NCI-H1694 treated with DMSO at 0.1 percent for 48 hours (cell line): Measurements from ENCODE around the gene RBM38.

Experiments used
- DNase-seq: peaks from one replicate; lab custom pipeline; 2025; lab: John Stamatoyannopoulos, UW

Gene RBM38

GRCh38 chr20:57404006-57404405, 12.8 kb downstream of the RBM38 start:
- DNase-seq: no peak

GRCh38 chr20:57404419-57405072, 13.3 kb downstream of the RBM38 start:
- no peak for DNase-seq

- DNase-seq: no peak
Observed at GRCh38 chr20:57405236-57406016, 14.2 kb downstream of the RBM38 start.

GRCh38 chr20:57407541-57407956, 16.4 kb downstream of the RBM38 start:
- no peak for DNase-seq

- DNase-seq: no peak
Observed at GRCh38 chr20:57408131-57408530, 16.9 kb downstream of the RBM38 start.

GRCh38 chr20:57408536-57409233, 17.5 kb downstream of the RBM38 start:
- DNase-seq: no peak

- no peak for DNase-seq
Observed at GRCh38 chr20:57409316-57409671, 18.1 kb downstream of the RBM38 start.

GRCh38 chr20:57409672-57410397, 18.6 kb downstream of the RBM38 start:
- DNase-seq: no peak

- no peak for DNase-seq
Observed at GRCh38 chr20:57410398-57410920, 19.3 kb downstream of the RBM38 start.

- DNase-seq: no peak
Observed at GRCh38 chr20:57410924-57411323, 19.7 kb downstream of the RBM38 start.

- no peak for DNase-seq
Observed at GRCh38 chr20:57411406-57412283, 20.4 kb downstream of the RBM38 start.

GRCh38 chr20:57412347-57413029, 21.3 kb downstream of the RBM38 start:
- DNase-seq: no peak

GRCh38 chr20:57413986-57414385, 22.8 kb downstream of the RBM38 start:
- DNase-seq: no peak

- no peak for DNase-seq
Observed at GRCh38 chr20:57414867-57415592, 23.8 kb downstream of the RBM38 start.

- no peak for DNase-seq
Observed at GRCh38 chr20:57415771-57416170, 24.6 kb downstream of the RBM38 start.

- DNase-seq: no peak
Observed at GRCh38 chr20:57416296-57417022, 25.3 kb downstream of the RBM38 start.

- DNase-seq: no peak
Observed at GRCh38 chr20:57417051-57417689, 26.0 kb downstream of the RBM38 start.
